ENCODE measurements around the gene ODAD2.

- no peak for TF ChIP-seq POLR2AphosphoS5 (IDR thresholded peaks at IDR 0.05; ENCODE audit: low read depth, low read length)
- no peak for TF ChIP-seq SIN3A (IDR thresholded peaks at IDR 0.05; ENCODE audit: borderline replicate concordance, insufficient read depth, low read length)
- TF ChIP-seq REST (IDR thresholded peaks at IDR 0.05; ENCODE audit: insufficient read depth in 1 of 2, low read depth in 2 of 2, low read length in 2 of 2) = no peak
- no peak for TF ChIP-seq TAF1 (IDR thresholded peaks at IDR 0.05; ENCODE audit: borderline replicate concordance, insufficient read depth, low read length)
- no peak for TF ChIP-seq FOXP2 (optimal IDR thresholded peaks at IDR 0.05; ENCODE audit: borderline replicate concordance, extremely low read depth, extremely low read length, insufficient read depth)
Measured at GRCh38 chr10:27948186-27948585, 50.7 kb downstream of the ODAD2 start.

Measured in PFSK-1 (cell line).